ENCODE results near the gene CDK15.

The CDK15 gene

DNA sequence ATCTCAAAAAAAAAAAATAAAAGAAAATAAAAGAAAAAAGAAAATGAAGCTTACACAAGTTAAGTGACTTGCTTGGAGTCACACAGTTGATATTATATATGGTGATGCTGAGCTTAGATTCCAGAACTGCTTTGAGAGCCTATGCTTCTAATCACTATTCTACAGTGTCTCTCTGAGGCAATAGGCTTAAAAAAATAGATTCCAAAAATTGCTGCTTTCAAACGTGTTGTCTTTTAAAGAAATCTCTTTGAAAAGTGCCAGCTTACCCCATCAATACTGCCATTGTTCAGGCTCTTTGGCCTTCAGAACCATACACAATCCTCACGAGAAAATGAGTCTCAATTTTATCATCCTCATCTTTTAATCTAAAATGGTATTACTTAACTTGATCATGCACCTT lies 102.6 kb downstream of the CDK15 start:
- DNase-seq (ENCODE audit: low read depth in 2 of 2): no peak

GRCh38 chr2:201909348-201909747 lies 103.0 kb downstream of the CDK15 start:
- DNase-seq (ENCODE audit: low read depth in 2 of 2): no peak

- no peak for DNase-seq (ENCODE audit: low read depth in 2 of 2)
Observed at GRCh38 chr2:201909961-201910361, 103.6 kb downstream of the CDK15 start.

DNA sequence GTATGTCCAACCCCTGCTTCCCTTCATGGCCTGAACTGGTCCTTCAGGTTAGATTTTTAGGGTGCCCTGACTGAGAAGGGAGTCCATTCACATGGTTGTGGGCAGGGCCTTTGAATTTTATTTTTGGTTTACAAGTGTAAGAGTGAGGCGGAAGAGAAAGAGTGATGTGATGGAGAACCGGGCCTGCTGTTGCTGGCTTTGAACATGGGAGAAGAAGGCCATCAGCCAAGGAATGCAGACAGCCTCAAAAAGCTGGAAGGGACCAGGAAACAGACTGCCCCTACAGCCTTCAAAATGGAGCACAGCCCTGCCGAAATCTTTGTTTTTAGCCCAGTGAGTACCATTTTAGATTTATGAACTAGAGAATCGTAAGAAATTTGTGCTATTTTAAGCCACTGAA lies 105.0 kb downstream of the CDK15 start:
- DNase-seq (ENCODE audit: low read depth in 2 of 2): no peak

DNA sequence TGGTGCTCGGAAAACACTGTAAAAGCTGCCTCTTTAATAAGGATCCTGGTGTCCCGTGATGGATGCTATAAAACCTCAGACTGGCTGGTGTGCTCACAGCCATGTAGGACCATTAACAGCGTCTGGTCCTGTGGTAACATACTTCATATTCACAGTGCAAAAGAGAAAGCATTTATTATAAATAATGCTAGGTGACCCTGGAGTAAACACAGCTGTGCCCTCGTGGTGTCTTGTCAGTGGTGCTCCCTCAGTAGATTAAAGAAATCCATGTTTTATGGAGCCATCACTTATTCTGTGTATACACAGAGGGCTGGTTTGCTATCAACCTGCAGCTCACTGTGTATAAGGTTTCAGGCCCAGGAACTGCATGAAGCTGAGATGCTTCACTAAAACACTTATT lies 106.9 kb downstream of the CDK15 start:
- no peak for DNase-seq (ENCODE audit: low read depth in 2 of 2)

DNA sequence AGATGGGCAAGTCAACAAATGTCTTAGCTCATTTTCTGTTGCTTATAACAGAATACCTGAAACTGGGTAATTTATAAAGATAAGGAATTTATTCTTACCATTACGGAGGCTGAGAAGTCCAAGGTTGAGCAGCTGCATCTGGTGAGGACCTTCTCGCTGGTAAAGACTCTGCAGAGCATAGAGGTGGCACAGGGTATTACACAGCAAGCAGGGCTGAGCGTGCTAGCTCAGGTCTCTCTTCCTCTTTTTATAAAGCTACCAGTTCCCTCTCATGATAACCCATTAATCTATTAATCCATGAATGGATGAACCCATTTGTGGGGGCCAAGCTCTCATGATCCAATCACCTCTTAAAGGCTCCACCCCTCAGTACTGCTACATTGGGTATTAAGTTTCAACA lies 109.1 kb downstream of the CDK15 start:
- no peak for DNase-seq (ENCODE audit: low read depth in 2 of 2)

DNA sequence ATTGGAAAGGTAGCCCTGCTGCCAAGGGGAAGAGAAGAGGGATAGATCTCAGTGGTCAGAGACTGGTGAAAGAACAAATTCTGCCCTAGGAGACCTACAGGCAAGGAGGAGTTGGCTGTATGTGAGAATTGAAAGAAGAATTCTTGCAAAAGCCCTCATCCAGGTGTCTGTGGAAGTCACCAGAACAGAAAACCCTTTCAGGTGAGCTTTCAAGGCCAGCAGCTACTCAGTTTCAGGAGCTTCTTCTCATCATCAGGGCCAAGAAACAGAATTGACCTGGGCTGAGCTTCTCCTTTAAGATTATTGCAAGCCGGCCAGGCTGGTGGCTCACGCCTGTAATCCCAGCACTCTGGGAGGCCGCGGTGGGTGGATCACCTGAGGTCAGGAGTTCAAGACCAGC lies 110.2 kb downstream of the CDK15 start:
- no peak for DNase-seq (ENCODE audit: low read depth in 2 of 2)

GRCh38 chr2:201918616-201919307 lies 112.4 kb downstream of the CDK15 start:
- DNase-seq (ENCODE audit: low read depth in 2 of 2): no peak

GRCh38 chr2:201919308-201919634 lies 112.9 kb downstream of the CDK15 start:
- DNase-seq (ENCODE audit: low read depth in 2 of 2): no peak

GRCh38 chr2:201923436-201924328 lies 117.3 kb downstream of the CDK15 start:
- no peak for DNase-seq (ENCODE audit: low read depth in 2 of 2)

DNA sequence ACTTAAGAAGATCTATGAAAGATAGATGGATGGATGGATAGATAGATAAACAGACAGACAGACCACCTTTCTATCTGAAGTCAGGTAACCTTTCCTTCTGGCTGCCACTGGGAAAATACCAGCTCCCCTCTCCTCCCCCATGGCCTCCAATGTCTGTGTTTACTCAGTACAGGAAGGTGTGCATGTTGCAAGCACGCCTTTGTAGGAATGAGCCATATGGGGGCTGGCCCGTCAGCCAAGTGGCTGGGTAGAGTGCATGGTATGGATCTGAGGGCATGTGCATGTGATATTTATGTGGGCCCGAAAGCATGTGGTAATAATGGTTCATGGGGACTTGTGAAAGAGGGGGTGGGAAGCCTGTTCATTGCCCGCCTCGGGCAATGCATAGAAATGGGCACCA lies 118.1 kb downstream of the CDK15 start:
- no peak for DNase-seq (ENCODE audit: low read depth in 2 of 2)

DNA sequence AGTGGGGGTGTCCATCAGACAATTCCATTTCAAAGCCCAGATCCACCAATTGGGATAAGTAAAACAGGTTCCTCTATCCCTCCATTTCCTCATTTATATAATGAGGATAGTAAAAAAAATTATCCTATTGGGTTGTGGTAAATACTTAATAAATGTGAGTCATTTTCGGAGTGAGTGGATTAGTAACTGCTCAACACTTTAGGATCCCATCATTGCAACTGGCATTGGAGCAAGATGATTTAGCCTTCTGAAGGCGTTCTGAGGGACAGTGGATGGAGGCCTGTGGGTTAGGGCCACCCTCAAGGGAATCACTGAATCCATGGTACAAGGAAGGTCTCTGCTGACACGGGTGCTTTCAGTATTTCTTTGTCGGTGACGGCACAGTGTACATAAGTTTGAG lies 118.7 kb downstream of the CDK15 start:
- no peak for DNase-seq (ENCODE audit: low read depth in 2 of 2)

- no peak for DNase-seq (ENCODE audit: low read depth in 2 of 2)
Observed at GRCh38 chr2:201926067-201926466, 119.7 kb downstream of the CDK15 start.

GRCh38 chr2:201928363-201928762 lies 122.0 kb downstream of the CDK15 start:
- DNase-seq (ENCODE audit: low read depth in 2 of 2): no peak

DNA sequence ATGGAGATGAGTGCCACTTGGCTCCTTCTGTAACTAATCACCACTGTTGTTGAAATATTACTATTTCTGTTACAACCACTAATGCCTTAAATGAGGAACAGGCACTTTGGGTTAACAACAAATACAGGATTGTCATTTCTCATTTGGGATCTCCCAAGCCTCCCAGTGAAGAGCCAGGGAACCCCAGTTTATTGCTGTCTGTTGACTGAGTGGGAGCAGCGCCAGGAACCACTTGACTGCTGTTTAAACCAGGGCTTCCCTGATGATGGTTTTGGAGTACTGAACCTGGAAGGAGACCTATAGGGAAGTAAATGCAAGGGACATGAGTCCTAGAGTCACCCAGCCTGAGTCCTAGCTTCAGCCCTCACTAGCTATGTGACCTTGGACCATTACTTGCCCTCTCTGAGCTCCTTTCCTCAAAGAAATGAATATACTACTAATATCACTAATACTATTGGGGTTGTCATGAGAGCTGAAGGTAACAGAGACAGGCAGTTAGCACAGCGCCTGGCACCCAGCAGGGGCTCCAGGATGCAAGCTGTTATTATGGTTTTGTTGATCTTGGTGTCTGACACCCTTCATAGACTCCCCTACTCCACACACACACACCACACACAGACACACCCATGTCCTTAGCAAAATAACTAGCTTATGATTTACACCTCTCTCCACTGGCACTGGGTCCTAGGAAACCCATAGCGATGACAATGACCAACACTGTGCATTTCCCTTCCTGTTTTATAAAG lies 123.1 kb downstream of the CDK15 start:
- no peak for DNase-seq (ENCODE audit: low read depth in 2 of 2)

DNA sequence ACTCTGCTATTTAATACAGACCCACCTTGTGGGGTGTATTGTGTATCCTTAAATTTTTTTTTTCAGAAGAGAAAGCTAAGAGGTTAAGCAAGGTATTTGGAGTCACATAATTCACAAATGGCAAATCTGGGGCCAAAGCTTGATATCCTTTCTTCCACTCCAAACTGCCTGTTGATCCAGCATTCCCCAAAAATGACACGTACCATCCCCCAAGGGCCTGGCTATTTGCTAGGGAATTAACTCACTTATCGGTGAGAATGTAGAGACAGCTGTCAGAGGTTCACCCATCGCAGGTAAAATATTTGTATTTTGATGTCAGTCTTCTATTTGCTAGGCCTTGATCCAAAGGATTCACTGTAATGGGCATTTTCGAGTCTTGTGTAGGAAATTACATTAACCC lies 123.7 kb downstream of the CDK15 start:
- DNase-seq (ENCODE audit: low read depth in 2 of 2): no peak

DNA sequence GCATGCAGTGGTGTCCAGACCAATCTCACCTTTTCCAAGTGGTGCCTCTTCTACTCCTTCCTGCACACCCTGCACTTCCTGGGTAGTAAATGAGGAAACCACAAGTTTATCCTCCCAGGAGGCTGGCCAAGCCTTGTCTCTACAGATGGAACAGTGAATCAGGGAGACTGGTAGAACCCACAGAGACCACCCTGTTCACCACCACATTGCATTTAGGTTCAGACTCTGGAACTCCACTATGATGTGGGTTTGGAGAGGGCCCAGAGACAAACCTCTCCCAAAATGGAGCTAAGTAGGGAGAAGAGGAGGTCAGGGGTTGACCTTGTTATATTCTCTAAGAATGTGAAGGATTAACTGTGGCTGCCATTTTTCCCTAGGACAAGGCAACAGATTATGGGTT lies 124.5 kb downstream of the CDK15 start:
- DNase-seq (ENCODE audit: low read depth in 2 of 2): no peak

DNA sequence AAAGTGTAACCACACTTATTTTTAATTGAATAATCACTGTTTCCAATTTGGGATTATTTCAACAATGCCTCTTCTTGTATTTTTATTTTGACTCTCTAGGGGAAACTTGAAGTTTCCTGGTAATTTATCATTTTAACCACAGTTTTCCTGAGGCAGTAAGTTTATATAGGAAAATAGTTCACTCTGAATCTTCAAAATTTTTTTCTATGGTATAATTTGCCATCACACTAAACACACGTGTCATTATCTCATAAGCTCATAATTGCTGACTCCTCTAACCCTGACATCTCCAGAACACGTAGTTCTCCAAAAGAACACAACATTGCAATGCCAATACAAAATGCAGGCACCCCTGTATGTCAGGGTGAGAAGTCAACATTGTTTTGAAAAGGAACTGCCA lies 125.1 kb downstream of the CDK15 start:
- DNase-seq (ENCODE audit: low read depth in 2 of 2): no peak

DNA sequence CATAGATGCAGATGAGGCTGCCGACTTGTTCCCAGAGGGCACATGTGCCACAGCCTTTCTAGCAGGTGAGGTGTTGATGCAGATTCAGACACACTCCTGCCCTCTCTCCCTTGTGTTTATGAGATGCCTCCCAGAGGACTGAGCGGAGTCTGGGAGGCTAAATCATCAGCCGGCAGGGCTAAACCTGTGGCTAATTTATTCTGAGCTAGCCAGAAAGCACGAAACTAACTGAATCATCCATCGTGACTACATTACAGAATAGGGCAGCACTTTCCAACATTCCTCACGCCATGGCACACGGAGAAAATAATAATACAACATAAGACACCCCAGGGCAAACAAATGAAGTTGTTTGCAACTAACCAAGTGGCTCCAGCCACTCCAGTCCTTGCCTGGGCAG lies 125.6 kb downstream of the CDK15 start:
- DNase-seq (ENCODE audit: low read depth in 2 of 2): no peak

- DNase-seq (ENCODE audit: low read depth in 2 of 2): no peak
Observed at GRCh38 chr2:201932511-201932910, 126.2 kb downstream of the CDK15 start.

- no peak for DNase-seq (ENCODE audit: low read depth in 2 of 2)
Observed at GRCh38 chr2:201933792-201934237, 127.5 kb downstream of the CDK15 start.

GRCh38 chr2:201936817-201937216 lies 130.5 kb downstream of the CDK15 start:
- no peak for DNase-seq (ENCODE audit: low read depth in 2 of 2)

DNA sequence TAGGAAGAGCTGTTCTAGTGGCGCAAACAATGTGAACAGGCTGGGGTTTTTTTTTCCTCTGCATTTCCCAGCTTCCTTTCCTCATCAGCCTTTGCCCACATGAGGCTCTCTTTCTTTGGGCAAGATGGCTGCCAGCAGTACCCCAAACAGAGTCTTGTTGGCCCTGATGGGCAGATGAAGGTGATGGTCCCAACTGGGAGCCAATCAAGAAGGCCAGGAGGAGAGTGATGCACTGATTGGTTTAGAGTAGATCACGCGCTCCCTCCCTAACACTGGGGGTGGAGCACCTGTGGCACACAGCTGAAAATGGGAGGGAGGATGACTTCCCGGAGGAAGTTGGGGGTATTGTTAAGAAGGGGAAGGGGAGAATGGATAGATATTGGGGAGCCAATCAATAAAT lies 131.0 kb downstream of the CDK15 start:
- DNase-seq (ENCODE audit: low read depth in 2 of 2): no peak
